Activated naive CD8-positive, alpha-beta T cell treated with anti-CD3 and anti-CD28 coated beads for 36 hours (primary cell): ENCODE measurements around the gene ANXA2. TPM values are rescaled to one million over a fixed set of nuclear protein-coding genes. Genes with fewer than 3 reads are reported as not detected.

Experiments used
- DNase-seq: peaks from one replicate; pipeline ENCODE4 v3.0.0; 2021
- H3K27ac Mint-ChIP-seq: one replicate; pipeline ENCODE4 v1.8.0; 2022; ENCODE audit warnings: mild to moderate bottlenecking, moderate library complexity, mixed read lengths
- H3K27me3 Mint-ChIP-seq: one replicate; pipeline ENCODE4 v1.8.0; 2022; ENCODE audit warnings: mild to moderate bottlenecking, mixed read lengths
- H3K36me3 Mint-ChIP-seq: one replicate; pipeline ENCODE4 v1.8.0; 2021; ENCODE audit warnings: mild to moderate bottlenecking, mixed read lengths
- H3K4me1 Mint-ChIP-seq: one replicate; pipeline ENCODE4 v1.8.0; 2021; ENCODE audit warnings: mixed read lengths
- H3K4me3 Mint-ChIP-seq: one replicate; pipeline ENCODE4 v1.8.0; 2022; ENCODE audit warnings: mild to moderate bottlenecking, moderate library complexity, mixed read lengths
- H3K9me3 Mint-ChIP-seq: one replicate; pipeline ENCODE4 v1.8.0; 2022; ENCODE audit warnings: mixed read lengths
- total RNA-seq, 2 experiments: library from RNA; stranded (reverse); gene quantifications; one replicate each; pipeline ENCODE4 v1.2.3, GENCODE V29; 2021

The ANXA2 gene
- total RNA-seq, 2 experiments from 2014 or later = 44.0 to 44.8 TPM

- Mint-ChIP-seq H3K9me3 (no peaks in the 10 kb centered on the region), H3K27me3 (peaks cover 10% of the 10 kb centered on the region), H3K27ac (no peak overlapping the region), H3K4me1 (peaks cover 21% of the 10 kb centered on the region), H3K36me3 (no peaks in the 10 kb centered on the region), H3K4me3 (no peak overlapping the region)
- DNase-seq = no peak
These were observed 11.2 kb downstream of the ANXA2 start for GRCh38 chr15:60386615-60387014.

- no peak for DNase-seq
- no peak overlapping the region for H3K4me3 Mint-ChIP-seq
- H3K9me3 Mint-ChIP-seq = no peaks in the 10 kb centered on the region
- peaks cover 18% of the 10 kb centered on the region for H3K4me1 Mint-ChIP-seq
- no peak overlapping the region for H3K27ac Mint-ChIP-seq
- no peaks in the 10 kb centered on the region for H3K36me3 Mint-ChIP-seq
- H3K27me3 Mint-ChIP-seq = peaks cover 9% of the 10 kb centered on the region
These were observed 11.9 kb downstream of the ANXA2 start for GRCh38 chr15:60385620-60386552.

GRCh38 chr15:60384526-60385126 lies 13.2 kb downstream of the ANXA2 start:
- Mint-ChIP-seq H3K4me3 (no peak overlapping the region), H3K27me3 (peaks cover 9% of the 10 kb centered on the region), H3K36me3 (no peaks in the 10 kb centered on the region), H3K4me1 (peaks cover 12% of the 10 kb centered on the region), H3K9me3 (no peaks in the 10 kb centered on the region), H3K27ac (no peak overlapping the region)
- DNase-seq = no peak

- no peak overlapping the region for H3K27ac Mint-ChIP-seq
- DNase-seq = no peak
- H3K36me3 Mint-ChIP-seq = no peaks in the 10 kb centered on the region
- H3K9me3 Mint-ChIP-seq = no peaks in the 10 kb centered on the region
- peaks cover 9% of the 10 kb centered on the region for H3K27me3 Mint-ChIP-seq
- H3K4me1 Mint-ChIP-seq = peaks cover 7% of the 10 kb centered on the region
- H3K4me3 Mint-ChIP-seq = no peak overlapping the region
These were observed 13.7 kb downstream of the ANXA2 start for GRCh38 chr15:60384053-60384452.

GRCh38 chr15:60382773-60383674 lies 14.8 kb downstream of the ANXA2 start:
- DNase-seq = no peak
- no peaks in the 10 kb centered on the region for H3K36me3 Mint-ChIP-seq
- H3K4me1 Mint-ChIP-seq = no peaks in the 10 kb centered on the region
- H3K27me3 Mint-ChIP-seq = peaks cover 9% of the 10 kb centered on the region
- no peak overlapping the region for H3K4me3 Mint-ChIP-seq
- H3K27ac Mint-ChIP-seq = no peak overlapping the region
- no peaks in the 10 kb centered on the region for H3K9me3 Mint-ChIP-seq

- DNase-seq = no peak
- no peaks in the 10 kb centered on the region for H3K27me3 Mint-ChIP-seq
- no peaks in the 10 kb centered on the region for H3K9me3 Mint-ChIP-seq
- H3K4me1 Mint-ChIP-seq = no peaks in the 10 kb centered on the region
- H3K36me3 Mint-ChIP-seq = no peaks in the 10 kb centered on the region
- H3K27ac Mint-ChIP-seq = no peak overlapping the region
- H3K4me3 Mint-ChIP-seq = no peak overlapping the region
These were observed 16.5 kb downstream of the ANXA2 start for GRCh38 chr15:60381148-60381788.

- H3K36me3 Mint-ChIP-seq = no peaks in the 10 kb centered on the region
- H3K27ac Mint-ChIP-seq = no peak overlapping the region
- DNase-seq = no peak
- no peaks in the 10 kb centered on the region for H3K27me3 Mint-ChIP-seq
- H3K4me1 Mint-ChIP-seq = no peaks in the 10 kb centered on the region
- no peak overlapping the region for H3K4me3 Mint-ChIP-seq
- H3K9me3 Mint-ChIP-seq = no peaks in the 10 kb centered on the region
These were observed 18.1 kb downstream of the ANXA2 start for GRCh38 chr15:60379525-60380274.

GRCh38 chr15:60379185-60379524 lies 18.6 kb downstream of the ANXA2 start:
- no peak for DNase-seq
- Mint-ChIP-seq H3K36me3 (no peaks in the 10 kb centered on the region), H3K9me3 (no peaks in the 10 kb centered on the region), H3K4me3 (no peak overlapping the region), H3K4me1 (no peaks in the 10 kb centered on the region), H3K27me3 (no peaks in the 10 kb centered on the region), H3K27ac (no peak overlapping the region)

GRCh38 chr15:60376677-60377095 lies 21.1 kb downstream of the ANXA2 start:
- Mint-ChIP-seq H3K36me3 (no peaks in the 10 kb centered on the region), H3K9me3 (no peaks in the 10 kb centered on the region), H3K27me3 (no peaks in the 10 kb centered on the region), H3K4me3 (no peak overlapping the region), H3K4me1 (no peaks in the 10 kb centered on the region), H3K27ac (no peak overlapping the region)
- no peak for DNase-seq

GRCh38 chr15:60375306-60375705 lies 22.5 kb downstream of the ANXA2 start:
- Mint-ChIP-seq H3K27ac (no peak overlapping the region), H3K4me3 (no peak overlapping the region), H3K36me3 (no peaks in the 10 kb centered on the region), H3K27me3 (no peaks in the 10 kb centered on the region), H3K9me3 (no peaks in the 10 kb centered on the region), H3K4me1 (peaks cover 11% of the 10 kb centered on the region)
- no peak for DNase-seq

GRCh38 chr15:60374628-60375081 lies 23.1 kb downstream of the ANXA2 start:
- no peaks in the 10 kb centered on the region for H3K9me3 Mint-ChIP-seq
- no peak for DNase-seq
- H3K36me3 Mint-ChIP-seq = no peaks in the 10 kb centered on the region
- H3K27ac Mint-ChIP-seq = no peak overlapping the region
- peaks cover 11% of the 10 kb centered on the region for H3K4me1 Mint-ChIP-seq
- no peaks in the 10 kb centered on the region for H3K27me3 Mint-ChIP-seq
- H3K4me3 Mint-ChIP-seq = no peak overlapping the region

- Mint-ChIP-seq H3K4me3 (no peak overlapping the region), H3K36me3 (no peaks in the 10 kb centered on the region), H3K4me1 (peaks cover 11% of the 10 kb centered on the region), H3K27me3 (no peaks in the 10 kb centered on the region), H3K27ac (no peak overlapping the region), H3K9me3 (no peaks in the 10 kb centered on the region)
- DNase-seq = no peak
These were observed 23.6 kb downstream of the ANXA2 start for GRCh38 chr15:60374209-60374608.

GRCh38 chr15:60373745-60374144 lies 24.0 kb downstream of the ANXA2 start:
- Mint-ChIP-seq H3K9me3 (no peaks in the 10 kb centered on the region), H3K4me3 (no peak overlapping the region), H3K27ac (no peak overlapping the region), H3K36me3 (no peaks in the 10 kb centered on the region), H3K4me1 (peaks cover 11% of the 10 kb centered on the region), H3K27me3 (no peaks in the 10 kb centered on the region)
- DNase-seq = no peak

- no peaks in the 10 kb centered on the region for H3K27me3 Mint-ChIP-seq
- H3K27ac Mint-ChIP-seq = no peak overlapping the region
- no peaks in the 10 kb centered on the region for H3K36me3 Mint-ChIP-seq
- no peak for DNase-seq
- no peak overlapping the region for H3K4me3 Mint-ChIP-seq
- H3K9me3 Mint-ChIP-seq = no peaks in the 10 kb centered on the region
- peaks cover 11% of the 10 kb centered on the region for H3K4me1 Mint-ChIP-seq
These were observed 24.5 kb downstream of the ANXA2 start for GRCh38 chr15:60373327-60373726.
